HepG2 (cell line): ENCODE results near the gene SERTAD2. TPM values are rescaled to one million over a fixed set of nuclear protein-coding genes. Genes with fewer than 3 reads are reported as not detected.

ENCODE experiments used
- ATAC-seq: fragments of 200-7000 bp; cut with Tn5 transposase; 3 replicates; pipeline ENCODE4 v1.9.1; 2020; ENCODE audit warnings: mild to moderate bottlenecking, moderate library complexity
- BruUV-seq: library from RNA; stranded (reverse); fragments of 400-500 nt; replicated peaks from 2 replicates; lab custom pipeline; 2021; lab: Mats Ljungman, UMichigan
- CTCF ChIA-PET: fragments of 300-600 bp; formaldehyde crosslinking; extraction: SDS; loops from one replicate; lab custom pipeline; 2021; ENCODE audit warnings: low total read pairs, inconsistent platforms, low intra/inter-chr PET ratio; lab: Yijun Ruan, JAX
- POLR2A ChIA-PET: fragments of 350-600 bp; sonication (Branson Sonifier 250); formaldehyde crosslinking; loops from one replicate; lab custom pipeline; 2020; ENCODE audit warnings: antibody characterized with exemption, inconsistent platforms; lab: Yijun Ruan, JAX
- DNase-seq: peaks from one replicate; pipeline ENCODE4 v3.0.0-alpha.2; 2015; ENCODE audit warnings: low spot score
- FAIRE-seq: peaks from 3 replicates; lab custom pipeline; 2011; peaks lifted over from hg19 to GRCh38; lab: Jason Lieb, UNC
- H2AFZ ChIP-seq: one replicate; pipeline ENCODE4 v1.6.1; 2011; ENCODE audit warnings: low read length, inconsistent platforms
- H3K27ac ChIP-seq: fragments of 300-600 bp; 3 replicates; pipeline ENCODE4 v1.8.0; 2011; ENCODE audit warnings: mixed run types, mild to moderate bottlenecking, mixed read lengths, low read length, inconsistent platforms; ENCODE audit not compliant: insufficient read depth; ENCODE audit errors: extremely low read length
- H3K27me3 ChIP-seq, 2 experiments: fragments of 200-600 bp in 1 of 2; 2 replicates in 1 of 2; 3 replicates in 1 of 2; pipeline versions ENCODE4 v1.6.0 to v1.8.0; 2011; ENCODE audit warnings: low read length in 2 of 2, mild to moderate bottlenecking in 2 of 2, moderate library complexity in 2 of 2, inconsistent platforms in 1 of 2; ENCODE audit not compliant: insufficient read depth in 2 of 2, control insufficient read depth in 1 of 2
- H3K36me3 ChIP-seq, 2 experiments: fragments of 200-600 bp in 1 of 2; replicated peaks in 1 of 2; 2 replicates in 1 of 2; 3 replicates in 1 of 2; pipeline versions ENCODE4 v1.5.1 to v1.8.0; 2011; ENCODE audit warnings: low read length in 2 of 2, inconsistent platforms in 1 of 2; ENCODE audit not compliant: insufficient read depth in 2 of 2, control insufficient read depth in 1 of 2
- H3K4me1 ChIP-seq: 2 replicates; pipeline ENCODE4 v1.5.1; 2012; ENCODE audit warnings: low read length, inconsistent platforms; ENCODE audit not compliant: insufficient read depth
- H3K4me2 ChIP-seq: 2 replicates; pipeline ENCODE4 v1.6.0; 2011; ENCODE audit warnings: low read depth, low read length, inconsistent platforms
- H3K4me3 ChIP-seq, 3 experiments: fragments of 200-600 bp in 1 of 3; sonication (generic), shearing (Covaris generic) in 1 of 3; replicated peaks in 1 of 3; 2 replicates each; pipeline ENCODE4 v1.5.1; 2011 to 2016; ENCODE audit warnings: low read length in 3 of 3, inconsistent platforms in 2 of 3, low read depth in 2 of 3, mild to moderate bottlenecking in 2 of 3, control low read depth in 1 of 3, mixed read lengths in 1 of 3; ENCODE audit not compliant: insufficient read depth in 1 of 3
- H3K79me2 ChIP-seq: one replicate; pipeline ENCODE4 v1.6.1; 2011; ENCODE audit warnings: low read length, inconsistent platforms; ENCODE audit not compliant: insufficient read depth
- H3K9ac ChIP-seq: 2 replicates; pipeline ENCODE4 v1.6.0; 2011; ENCODE audit warnings: mild to moderate bottlenecking, low read depth, low read length, inconsistent platforms; ENCODE audit not compliant: insufficient read depth
- H3K9me3 ChIP-seq: 2 replicates; pipeline ENCODE4 v1.5.1; 2012; ENCODE audit warnings: mild to moderate bottlenecking, low read length
- H4K20me1 ChIP-seq: 2 replicates; pipeline ENCODE4 v1.6.0; 2011; ENCODE audit warnings: inconsistent platforms, mild to moderate bottlenecking, low read length, moderate library complexity; ENCODE audit not compliant: insufficient read depth
- AGO2 ChIP-seq: fragments of 200-400 bp; formaldehyde crosslinking; optimal IDR thresholded peaks from 2 replicates; pipeline ENCODE3; 2017; ENCODE audit warnings: mild to moderate bottlenecking, low read depth, low read length, moderate library complexity
- CREM ChIP-seq, 2 experiments: sonication (generic) in 1 of 2; formaldehyde crosslinking in 1 of 2; IDR thresholded peaks; 2 replicates each; pipeline versions ENCODE4 v1.4.0 to v1.6.1; 2016 to 2020; ENCODE audit warnings: antibody characterized with exemption in 1 of 2, mild to moderate bottlenecking in 1 of 2, missing genetic modification reagents in 1 of 2
- FOXK2 ChIP-seq: fragments of 450-650 bp; IDR thresholded peaks from 2 replicates; pipeline ENCODE4 v1.6.1; 2016
- GABPA ChIP-seq, 2 experiments: IDR thresholded peaks; 2 replicates each; pipeline ENCODE4 v1.6.1; 2011 to 2016; ENCODE audit warnings: low read depth in 2 of 2, low read length in 1 of 2, missing biosample characterization in 1 of 2, missing genetic modification characterization in 1 of 2
- KLF13 ChIP-seq: sonication (generic); formaldehyde crosslinking; IDR thresholded peaks from 2 replicates; pipeline ENCODE4 v1.4.0; 2020; ENCODE audit warnings: mild to moderate bottlenecking, missing genetic modification reagents
- PCBP2 ChIP-seq: fragments of 200-400 bp; formaldehyde crosslinking; optimal IDR thresholded peaks from 2 replicates; pipeline ENCODE3; 2018; ENCODE audit warnings: low read length, low read depth; ENCODE audit not compliant: poor library complexity, severe bottlenecking
- SMYD3 ChIP-seq: sonication (generic); formaldehyde crosslinking; IDR thresholded peaks from 2 replicates; pipeline ENCODE4 v1.8.1; 2023; ENCODE audit warnings: mild to moderate bottlenecking, missing genetic modification reagents
- ZNF331 ChIP-seq: sonication (generic); formaldehyde crosslinking; IDR thresholded peaks from 2 replicates; pipeline ENCODE4 v1.4.0; 2020; ENCODE audit warnings: missing genetic modification reagents
- ZNF562 ChIP-seq: sonication (generic); formaldehyde crosslinking; IDR thresholded peaks from 2 replicates; pipeline ENCODE4 v1.8.0; 2022; ENCODE audit warnings: missing genetic modification reagents, borderline replicate concordance
- ZNF564 ChIP-seq: sonication (generic); formaldehyde crosslinking; IDR thresholded peaks from 2 replicates; pipeline ENCODE4 v1.8.1; 2023; ENCODE audit warnings: mild to moderate bottlenecking, missing genetic modification reagents
- ZNF572 ChIP-seq: sonication (generic); formaldehyde crosslinking; IDR thresholded peaks from 2 replicates; pipeline ENCODE4 v1.5.1; 2020; ENCODE audit warnings: mild to moderate bottlenecking, missing genetic modification reagents
- ZNF772 ChIP-seq: sonication (generic); formaldehyde crosslinking; IDR thresholded peaks from 2 replicates; pipeline ENCODE4 v1.5.0; 2020; ENCODE audit warnings: mild to moderate bottlenecking, missing genetic modification reagents
- WGBS: methylation state at CpG from one replicate; pipeline ENCODE4 v1.1.6; 2017; ENCODE audit warnings: low lambda C conversion rate; 5-methylcytosine and 5-hydroxymethylcytosine counted together
- in situ Hi-C: cut with HindIII; loops from 2 replicates; pipeline ENCODE4 v1.10.0; 2017; ENCODE audit warnings: low pct_unique_long_range_greater_than_20kb; ENCODE audit not compliant: extremely low pct_ligation_motif_present
- intact Hi-C: fragments of 100-400 bp; cut with micrococcal nuclease; formaldehyde crosslinking; loops from one replicate; pipeline ENCODE4 v1.10.0; 2022; ENCODE audit not compliant: unreplicated experiment
- polyA plus RNA-seq, 8 experiments: library from polyadenylated mRNA; depleted of rRNA in 3 of 8; stranded (reverse) in 7 of 8; unstranded in 1 of 8; fragments of >200 nt; fragmentation: Illumina TruSeq in 4 of 8; extraction: Trizol in 4 of 8; gene quantifications; 2 replicates each; pipeline versions ENCODE4 v1.2.1 to v1.2.3, GENCODE V29; 2011 to 2016; ENCODE audit warnings: low read depth in 4 of 8, missing spikeins in 1 of 8, mixed read lengths in 1 of 8; ENCODE audit not compliant: insufficient read depth in 1 of 8
- total RNA-seq, 5 experiments: library from RNA; depleted of rRNA; stranded (reverse); fragments of >200 nt; fragmentation: Illumina TruSeq; extraction: Trizol; gene quantifications; 2 replicates each; pipeline ENCODE4 v1.2.3, GENCODE V29; 2016; ENCODE audit warnings: low read depth in 1 of 5
- TF ChIP-seq, protein P1 (sequence below): sonication (generic); formaldehyde crosslinking; conservative IDR thresholded peaks from 2 replicates; pipeline ENCODE4 v1.4.0; 2020; ENCODE audit warnings: missing genetic modification reagents
- TF ChIP-seq, protein P2 (sequence below): sonication (generic); formaldehyde crosslinking; IDR thresholded peaks from 2 replicates; pipeline ENCODE4 v1.4.0; 2020; ENCODE audit warnings: mild to moderate bottlenecking, missing genetic modification reagents

Gene SERTAD2
- total and polyA plus RNA-seq, 2 of the 13 experiments (the other 11 are each of a cell fraction or from before 2014, with no cell fraction given) = 6.7 to 22.6 TPM

DNA sequence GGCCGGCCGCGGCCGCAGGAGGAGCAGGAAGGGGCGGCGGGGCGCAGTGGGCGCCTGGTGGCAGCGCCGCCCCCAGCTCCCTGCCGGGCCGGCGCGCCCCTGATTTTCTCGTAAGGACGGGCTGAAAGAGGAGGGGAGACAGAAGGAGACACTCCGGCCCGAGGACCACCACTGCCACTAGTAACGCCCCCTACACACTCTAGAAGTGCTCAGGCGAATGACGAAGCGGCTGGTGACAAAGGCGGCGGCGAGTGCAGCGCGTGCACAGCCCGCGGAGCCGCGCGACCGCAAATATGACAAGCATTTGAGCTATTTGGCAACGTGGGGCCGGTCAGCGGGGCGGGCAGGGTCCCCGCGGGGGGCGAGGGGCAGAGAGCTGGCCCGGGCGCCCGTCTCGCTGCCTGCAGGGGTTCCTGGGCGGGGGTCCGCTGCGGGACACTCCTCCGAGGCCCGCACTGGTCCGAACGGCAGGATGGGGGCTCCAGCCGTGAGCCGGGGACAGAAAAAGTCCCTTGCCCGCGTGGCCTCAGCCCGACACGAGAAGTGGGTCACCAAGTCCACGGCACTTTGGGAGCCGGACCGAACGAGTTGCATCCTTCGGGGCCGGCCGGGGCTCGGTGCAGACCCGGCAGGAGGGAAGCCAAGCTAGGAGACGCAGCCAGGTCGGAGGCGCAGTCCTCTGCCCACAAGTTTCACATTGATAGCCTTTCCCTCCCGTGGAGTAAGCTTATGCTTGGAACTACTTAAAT, 524 bp upstream of the SERTAD2 start (continued):
- TF ChIP-seq ZNF562 (CRISPR knock-in tag) (no peak), CREM (IDR thresholded peaks at IDR 0.05) (no peak), CREM (CRISPR knock-in tag; IDR thresholded peaks at IDR 0.05) (no peak), KLF13 (CRISPR knock-in tag) (no peak)
- TF ChIP-seq, protein P1, sequence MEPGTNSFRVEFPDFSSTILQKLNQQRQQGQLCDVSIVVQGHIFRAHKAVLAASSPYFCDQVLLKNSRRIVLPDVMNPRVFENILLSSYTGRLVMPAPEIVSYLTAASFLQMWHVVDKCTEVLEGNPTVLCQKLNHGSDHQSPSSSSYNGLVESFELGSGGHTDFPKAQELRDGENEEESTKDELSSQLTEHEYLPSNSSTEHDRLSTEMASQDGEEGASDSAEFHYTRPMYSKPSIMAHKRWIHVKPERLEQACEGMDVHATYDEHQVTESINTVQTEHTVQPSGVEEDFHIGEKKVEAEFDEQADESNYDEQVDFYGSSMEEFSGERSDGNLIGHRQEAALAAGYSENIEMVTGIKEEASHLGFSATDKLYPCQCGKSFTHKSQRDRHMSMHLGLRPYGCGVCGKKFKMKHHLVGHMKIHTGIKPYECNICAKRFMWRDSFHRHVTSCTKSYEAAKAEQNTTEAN (CRISPR knock-in tag) = no peak

GRCh38 chr2:64652231-64653108, 1.2 kb downstream of the SERTAD2 start:
- FAIRE-seq = no peak
- intact Hi-C loops = loop anchor here (5.0 kb wide), 2 partner anchors 35 to 130 kb away; partner anchors contain the start of gene AFTPH
- TF ChIP-seq FOXK2 (no peak), AGO2 (no peak), ZNF331 (CRISPR knock-in tag) (no peak), ZNF772 (CRISPR knock-in tag) (no peak), SMYD3 (CRISPR knock-in tag) (no peak), PCBP2 (no peak), ZNF572 (CRISPR knock-in tag) (no peak), ZNF564 (no peak), GABPA (IDR thresholded peaks at IDR 0.05; ENCODE audit: low read depth, low read length) (no peak), GABPA (CRISPR knock-in tag; IDR thresholded peaks at IDR 0.05; ENCODE audit: low read depth) (no peak)
- TF ChIP-seq, protein P2, sequence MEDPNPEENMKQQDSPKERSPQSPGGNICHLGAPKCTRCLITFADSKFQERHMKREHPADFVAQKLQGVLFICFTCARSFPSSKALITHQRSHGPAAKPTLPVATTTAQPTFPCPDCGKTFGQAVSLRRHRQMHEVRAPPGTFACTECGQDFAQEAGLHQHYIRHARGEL = no peak

More at GRCh38 chr2:64652231-64653108, 1.2 kb downstream of the SERTAD2 start:
- no peaks in the 10 kb centered on the region for H3K36me3 ChIP-seq
- 1% methylated on average over 19 of the region's 19 CpGs for WGBS
- ATAC-seq = peak; percentile 22
- ChIA-PET CTCF (interaction anchor here (1.2 kb wide), 1 partner anchor 179 kb away, joined by 3 read pairs; no protein-coding TSS in a partner anchor), POLR2A (interaction anchor here (1.0 to 9.0 kb wide), 20 partner anchors 8 to 629 kb away, joined by 3 to 282 read pairs (median 6); partner anchors contain the start of gene RAB1A)
- no peaks in the 10 kb centered on the region for H3K9me3 ChIP-seq
- TSS peak; percentile 50 for BruUV-seq
- H2AFZ ChIP-seq = no peak overlapping the region
- H3K27me3 ChIP-seq = no peaks in the 10 kb centered on the region; a peak in 1 of 5 replicates
- peak overlapping the region; percentile 96 for H3K27ac ChIP-seq
- DNase-seq = peak; percentile 67
- H4K20me1 ChIP-seq = peaks cover 54% of the 10 kb centered on the region
- peaks cover 71% of the 10 kb centered on the region for H3K4me1 ChIP-seq
- peak overlapping the region; percentile 80 for H3K4me2 ChIP-seq
- peak overlapping the region; percentile 92 for H3K9ac ChIP-seq
- in situ Hi-C loops = loop anchor here (5.0 kb wide), 1 partner anchor 100 kb away; no protein-coding TSS in a partner anchor
- peaks cover 63% of the 10 kb centered on the region for H3K79me2 ChIP-seq
- peak overlapping the region; percentile 86 to 89 (median 88) for H3K4me3 ChIP-seq
